ENCODE results near the gene ANGPTL7. TPM values are rescaled to one million over a fixed set of nuclear protein-coding genes. Genes with fewer than 3 reads are reported as not detected.

ANGPTL7 gene
- total and polyA plus RNA-seq, 4 donors: 0.21 to 0.73 (median 0.37) TPM

DNA sequence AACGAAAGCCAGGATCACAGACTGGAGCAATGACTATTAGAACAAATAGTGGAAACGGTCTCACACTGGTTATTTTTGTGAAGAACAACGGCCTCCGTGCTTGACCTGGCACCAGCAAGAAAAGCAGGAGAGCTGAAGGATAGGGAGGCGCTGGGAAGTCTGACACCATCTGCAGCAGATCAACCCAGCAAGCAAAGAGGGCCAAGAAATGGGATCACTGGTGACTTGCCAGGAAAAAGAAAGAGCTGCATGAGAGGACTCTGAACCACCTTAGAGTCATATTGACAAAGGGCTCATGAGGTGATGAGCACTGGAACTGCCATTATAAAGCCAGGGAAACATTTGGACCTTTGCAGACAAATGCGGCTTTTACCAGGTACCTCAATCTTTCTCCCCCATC lies 48.2 kb downstream of the ANGPTL7 start:
- H3K9me3 ChIP-seq (ENCODE audit: control insufficient read depth in 4 of 4, insufficient read depth in 3 of 4, low read length in 3 of 4): no peaks in the 10 kb centered on the region
- peak overlapping the region in 1 of 2 donors; percentile 58 for H3K27ac ChIP-seq (ENCODE audit: low read depth in 1 of 2, low read length in 1 of 2)

DNA sequence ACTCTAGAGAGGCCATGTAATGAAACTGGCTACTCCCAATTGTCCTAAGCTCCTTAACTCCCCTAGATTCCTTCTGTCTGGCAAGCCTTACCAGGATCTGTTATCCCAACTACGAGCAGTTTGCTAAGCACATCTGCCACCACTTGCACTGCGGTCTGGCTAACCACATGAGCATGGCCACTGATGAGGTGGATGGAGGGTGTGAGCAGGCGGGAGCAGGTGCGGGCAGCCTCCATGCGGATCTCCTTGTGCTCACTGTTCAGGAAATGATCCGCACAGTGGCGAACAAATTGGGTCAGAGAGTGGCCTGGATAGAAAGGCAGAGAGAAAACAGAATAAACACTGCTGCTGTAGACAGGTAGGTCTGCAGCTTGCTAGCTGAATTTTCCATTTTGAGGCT lies 49.2 kb downstream of the ANGPTL7 start:
- ATAC-seq (ENCODE audit: insufficient read depth, low FRiP score) (no peak), DNase-seq (no peak)
- Histone ChIP-seq H3K4me1 (ENCODE audit: control insufficient read depth in 5 of 5, insufficient read depth in 5 of 5, low read length in 5 of 5) (peaks cover 0 to 12% (median 2%) of the 10 kb centered on the region in 5 donors), H3K9me3 (ENCODE audit: control insufficient read depth in 4 of 4, insufficient read depth in 3 of 4, low read length in 3 of 4) (no peaks in the 10 kb centered on the region), H3K27me3 (ENCODE audit: control insufficient read depth in 3 of 3, insufficient read depth in 3 of 3, low read length in 2 of 3) (no peaks in the 10 kb centered on the region), H3K4me3 (no peak overlapping the region), H3K36me3 (ENCODE audit: control insufficient read depth in 4 of 4, insufficient read depth in 4 of 4, low read length in 4 of 4) (peaks cover 35 to 49% (median 41%) of the 10 kb centered on the region in 4 donors), H3K9ac (ENCODE audit: insufficient read depth in 1 of 2, low read length in 2 of 2) (no peak overlapping the region), H3K27ac (ENCODE audit: low read depth in 1 of 2, low read length in 1 of 2) (no peak overlapping the region)
- TF ChIP-seq CTCF (IDR thresholded peaks at IDR 0.05; ENCODE audit: control extremely low read depth, extremely low read depth): no peak
- WGBS, 2 donors: 91 to 97% methylated on average over 7 of the region's 7 CpGs

More for the DNA sequence above, 48.2 kb downstream of the ANGPTL7 start:
- no peak for TF ChIP-seq CTCF (IDR thresholded peaks at IDR 0.05; ENCODE audit: control extremely low read depth, extremely low read depth)
- peaks cover 30 to 45% (median 40%) of the 10 kb centered on the region in 4 donors for H3K36me3 ChIP-seq (ENCODE audit: control insufficient read depth in 4 of 4, insufficient read depth in 4 of 4, low read length in 4 of 4)
- 66% methylated on average over 6 of the region's 6 CpGs for WGBS, 2 donors
- peak; percentile 24 to 77 (median 47) for DNase-seq
- H3K9ac ChIP-seq (ENCODE audit: insufficient read depth in 1 of 2, low read length in 2 of 2): no peak overlapping the region
- H3K4me1 ChIP-seq (ENCODE audit: control insufficient read depth in 5 of 5, insufficient read depth in 5 of 5, low read length in 5 of 5): peaks cover 0 to 12% (median 2%) of the 10 kb centered on the region in 5 donors
- no peaks in the 10 kb centered on the region for H3K27me3 ChIP-seq (ENCODE audit: control insufficient read depth in 3 of 3, insufficient read depth in 3 of 3, low read length in 2 of 3)
- no peak overlapping the region for H3K4me3 ChIP-seq
- ATAC-seq (ENCODE audit: insufficient read depth, low FRiP score): no peak

GRCh38 chr1:11245248-11245647 lies 56.1 kb downstream of the ANGPTL7 start:
- peaks cover 33 to 40% (median 36%) of the 10 kb centered on the region in 4 donors for H3K36me3 ChIP-seq (ENCODE audit: control insufficient read depth in 4 of 4, insufficient read depth in 4 of 4, low read length in 4 of 4)
- no peak for ATAC-seq (ENCODE audit: insufficient read depth, low FRiP score)
- no peak overlapping the region for H3K9ac ChIP-seq (ENCODE audit: insufficient read depth in 1 of 2, low read length in 2 of 2)
- no peaks in the 10 kb centered on the region for H3K9me3 ChIP-seq (ENCODE audit: control insufficient read depth in 4 of 4, insufficient read depth in 3 of 4, low read length in 3 of 4)
- no peak overlapping the region for H3K4me3 ChIP-seq
- DNase-seq: no peak
- no peak overlapping the region for H3K27ac ChIP-seq (ENCODE audit: low read depth in 1 of 2, low read length in 1 of 2)
- WGBS, 2 donors: 86 to 92% methylated on average over 3 of the region's 3 CpGs
- H3K4me1 ChIP-seq (ENCODE audit: control insufficient read depth in 5 of 5, insufficient read depth in 5 of 5, low read length in 5 of 5): no peaks in the 10 kb centered on the region
- no peaks in the 10 kb centered on the region for H3K27me3 ChIP-seq (ENCODE audit: control insufficient read depth in 3 of 3, insufficient read depth in 3 of 3, low read length in 2 of 3)
- no peak for TF ChIP-seq CTCF (IDR thresholded peaks at IDR 0.05; ENCODE audit: control extremely low read depth, extremely low read depth)

Small RNA genes within 50 kb of the gene (small RNA-seq; reads per million reads assigned to genes)
- gene RNU6-291P (ENCODE audit: low replicate concordance) (not detected), gene RNU6-537P (ENCODE audit: low replicate concordance) (not detected), gene RPL39P6 (ENCODE audit: low replicate concordance) (not detected)

Other genes with a start within 250 kb of the ANGPTL7 start
- 100 to 1,000 TPM; 111 to 205 TPM for gene TARDBP, start 176.7 kb upstream of the ANGPTL7 start, total RNA-seq
- gene TARDBP, start 176.7 kb upstream of the ANGPTL7 start, polyA plus RNA-seq: 100 to 1,000 TPM in 1 of 2 donors, 10 to 100 TPM in 1; 88.7 to 134 TPM
- gene MASP2, start 142.1 kb upstream of the ANGPTL7 start, total RNA-seq: not detected
- gene MASP2, start 142.1 kb upstream of the ANGPTL7 start, polyA plus RNA-seq: under 1 TPM; 0.01 to 0.04 TPM
- gene SRM, start 129.3 kb upstream of the ANGPTL7 start, total RNA-seq: 100 to 1,000 TPM in 1 of 2 donors, 10 to 100 TPM in 1; 12.3 to 112 TPM
- 100 to 1,000 TPM; 119 to 132 TPM for gene SRM, start 129.3 kb upstream of the ANGPTL7 start, polyA plus RNA-seq
- 10 to 100 TPM; 47.5 to 75.1 TPM for gene EXOSC10, start 89.5 kb upstream of the ANGPTL7 start, total RNA-seq
- 10 to 100 TPM; 29.0 to 37.1 TPM for gene EXOSC10, start 89.5 kb upstream of the ANGPTL7 start, polyA plus RNA-seq
- gene MTOR, start 73.2 kb downstream of the ANGPTL7 start, total RNA-seq: 10 to 100 TPM; 35.9 to 36.6 TPM
- gene MTOR, start 73.2 kb downstream of the ANGPTL7 start, polyA plus RNA-seq: 10 to 100 TPM; 15.1 to 17.9 TPM
- gene UBIAD1, start 83.8 kb downstream of the ANGPTL7 start, total RNA-seq: 10 to 100 TPM in 1 of 2 donors, 1 to 10 TPM in 1; 7.8 to 17.9 TPM
- gene UBIAD1, start 83.8 kb downstream of the ANGPTL7 start, polyA plus RNA-seq: 10 to 100 TPM in 1 of 2 donors, 1 to 10 TPM in 1; 7.5 to 11.2 TPM

Measured in lung (tissue), 13 donors.